Vagina (tissue), 2 donors: ENCODE measurements around the gene KCNMB2.

Source experiments
- POLR2A ChIP-seq, 2 donors: fragments of 450-650 bp; IDR thresholded peaks; one replicate each; pipeline ENCODE4 v1.6.1; 2017; ENCODE audit warnings: antibody characterized with exemption in 2 of 2, mild to moderate bottlenecking in 2 of 2, moderate library complexity in 2 of 2
- TF ChIP-seq, protein P1 (sequence below), 3 experiments: fragments of 450-650 bp in 2 of 3; fragments of 200-600 bp in 1 of 3; sonication (generic) in 1 of 3; IDR thresholded peaks; one replicate each; pipeline ENCODE4 v1.5.1; 2017 to 2019; ENCODE audit warnings: antibody characterized with exemption in 3 of 3, mild to moderate bottlenecking in 2 of 3, moderate library complexity in 2 of 3

DNA sequence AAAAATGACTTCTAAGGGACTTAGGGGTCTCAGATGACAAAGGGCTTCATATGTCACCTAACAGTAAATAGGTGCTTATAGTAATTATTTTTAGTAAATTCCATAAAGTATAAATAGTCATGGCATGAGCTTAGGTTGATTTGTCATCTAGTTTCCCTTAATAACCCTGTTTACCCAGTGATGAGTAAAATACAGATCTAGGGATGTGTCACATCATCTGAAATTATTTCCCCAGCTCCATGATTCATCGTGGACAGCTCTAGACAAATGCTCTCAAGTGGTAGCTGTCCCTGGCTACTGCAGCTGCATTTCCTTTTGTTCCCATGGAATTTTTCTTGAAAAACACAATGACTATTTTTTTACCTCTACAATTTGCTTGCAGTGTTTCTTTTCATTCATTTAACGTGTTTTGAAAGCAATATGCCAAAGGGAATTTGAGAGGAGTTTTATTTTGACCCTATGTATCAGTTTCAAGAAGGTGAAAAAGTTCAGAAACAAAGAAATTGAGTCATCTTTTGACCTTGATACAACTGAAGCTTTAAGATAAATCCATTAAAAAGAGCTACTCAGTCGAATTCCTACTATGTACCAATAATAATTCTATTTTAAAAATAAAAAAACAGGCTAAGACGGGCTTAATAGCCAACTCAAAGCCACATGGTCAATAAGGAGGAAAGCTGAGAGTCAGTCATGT lies 241.6 kb downstream of the KCNMB2 start:
- TF ChIP-seq, protein P1, sequence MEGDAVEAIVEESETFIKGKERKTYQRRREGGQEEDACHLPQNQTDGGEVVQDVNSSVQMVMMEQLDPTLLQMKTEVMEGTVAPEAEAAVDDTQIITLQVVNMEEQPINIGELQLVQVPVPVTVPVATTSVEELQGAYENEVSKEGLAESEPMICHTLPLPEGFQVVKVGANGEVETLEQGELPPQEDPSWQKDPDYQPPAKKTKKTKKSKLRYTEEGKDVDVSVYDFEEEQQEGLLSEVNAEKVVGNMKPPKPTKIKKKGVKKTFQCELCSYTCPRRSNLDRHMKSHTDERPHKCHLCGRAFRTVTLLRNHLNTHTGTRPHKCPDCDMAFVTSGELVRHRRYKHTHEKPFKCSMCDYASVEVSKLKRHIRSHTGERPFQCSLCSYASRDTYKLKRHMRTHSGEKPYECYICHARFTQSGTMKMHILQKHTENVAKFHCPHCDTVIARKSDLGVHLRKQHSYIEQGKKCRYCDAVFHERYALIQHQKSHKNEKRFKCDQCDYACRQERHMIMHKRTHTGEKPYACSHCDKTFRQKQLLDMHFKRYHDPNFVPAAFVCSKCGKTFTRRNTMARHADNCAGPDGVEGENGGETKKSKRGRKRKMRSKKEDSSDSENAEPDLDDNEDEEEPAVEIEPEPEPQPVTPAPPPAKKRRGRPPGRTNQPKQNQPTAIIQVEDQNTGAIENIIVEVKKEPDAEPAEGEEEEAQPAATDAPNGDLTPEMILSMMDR (IDR thresholded peaks at IDR 0.05) = no peak
- no peak for TF ChIP-seq POLR2A (IDR thresholded peaks at IDR 0.05)
